GM23338 (cell line): ENCODE results near the gene FAM83F.

Experiments
- EZH2 ChIP-seq: fragments of 200-600 bp; sonication (generic); IDR thresholded peaks from one replicate; pipeline ENCODE4 v1.8.0; 2017; ENCODE audit warnings: antibody characterized with exemption, mild to moderate bottlenecking, low read depth; ENCODE audit not compliant: unreplicated experiment
- EZH2phosphoT487 ChIP-seq: fragments of 200-600 bp; sonication (generic); IDR thresholded peaks from one replicate; pipeline ENCODE4 v1.8.1; 2018; ENCODE audit warnings: antibody characterized with exemption; ENCODE audit not compliant: unreplicated experiment
- JUNB ChIP-seq: IDR thresholded peaks from one replicate; pipeline ENCODE4 v1.6.1; 2016; ENCODE audit warnings: antibody characterized with exemption; ENCODE audit not compliant: unreplicated experiment
- NANOG ChIP-seq: IDR thresholded peaks from 2 replicates; pipeline ENCODE4 v1.6.1; 2016; ENCODE audit warnings: antibody characterized with exemption, borderline replicate concordance
- POLR2AphosphoS5 ChIP-seq: IDR thresholded peaks from 2 replicates; pipeline ENCODE4 v1.6.1; 2016; ENCODE audit warnings: antibody characterized with exemption, low read depth
- ZNF114 ChIP-seq: fragments of 250-450 bp; sonication (Bioruptor Pico); IDR thresholded peaks from 2 replicates; pipeline ENCODE4 v1.5.0; 2020; ENCODE audit warnings: mild to moderate bottlenecking, moderate library complexity
- TF ChIP-seq, protein P1 (sequence below), 2 experiments: fragments of 200-600 bp in 1 of 2; sonication (generic) in 1 of 2; conservative IDR thresholded peaks; 2 replicates each; pipeline versions ENCODE4 v1.5.1 to v1.6.1; 2016 to 2017; ENCODE audit warnings: antibody characterized with exemption in 2 of 2, low read depth in 2 of 2, mild to moderate bottlenecking in 2 of 2, moderate library complexity in 1 of 2
- TF ChIP-seq, protein P2 (sequence below): IDR thresholded peaks from one replicate; pipeline ENCODE4 v1.6.1; 2018; ENCODE audit warnings: antibody characterized with exemption; ENCODE audit not compliant: unreplicated experiment

DNA sequence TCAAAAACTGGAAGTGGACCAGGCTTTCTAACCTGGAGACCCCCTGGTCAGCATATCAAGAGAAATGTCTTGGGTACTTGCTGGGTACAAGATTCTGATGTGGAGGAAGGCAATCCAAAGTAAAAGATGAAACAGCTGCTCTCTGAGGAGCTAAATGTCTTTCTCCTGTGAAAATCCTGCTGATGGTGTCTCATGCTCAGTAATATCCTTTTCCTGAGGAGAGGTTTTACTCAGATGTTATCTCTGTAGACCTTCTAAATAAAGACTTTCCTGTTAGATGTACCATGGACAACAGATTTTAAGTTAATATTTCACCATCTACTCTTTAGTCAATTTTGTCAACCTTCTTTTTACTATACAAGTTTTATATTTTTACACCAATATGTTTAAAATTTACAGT, 62.9 kb downstream of the FAM83F start:
- no peak for TF ChIP-seq POLR2AphosphoS5
- TF ChIP-seq, protein P1, sequence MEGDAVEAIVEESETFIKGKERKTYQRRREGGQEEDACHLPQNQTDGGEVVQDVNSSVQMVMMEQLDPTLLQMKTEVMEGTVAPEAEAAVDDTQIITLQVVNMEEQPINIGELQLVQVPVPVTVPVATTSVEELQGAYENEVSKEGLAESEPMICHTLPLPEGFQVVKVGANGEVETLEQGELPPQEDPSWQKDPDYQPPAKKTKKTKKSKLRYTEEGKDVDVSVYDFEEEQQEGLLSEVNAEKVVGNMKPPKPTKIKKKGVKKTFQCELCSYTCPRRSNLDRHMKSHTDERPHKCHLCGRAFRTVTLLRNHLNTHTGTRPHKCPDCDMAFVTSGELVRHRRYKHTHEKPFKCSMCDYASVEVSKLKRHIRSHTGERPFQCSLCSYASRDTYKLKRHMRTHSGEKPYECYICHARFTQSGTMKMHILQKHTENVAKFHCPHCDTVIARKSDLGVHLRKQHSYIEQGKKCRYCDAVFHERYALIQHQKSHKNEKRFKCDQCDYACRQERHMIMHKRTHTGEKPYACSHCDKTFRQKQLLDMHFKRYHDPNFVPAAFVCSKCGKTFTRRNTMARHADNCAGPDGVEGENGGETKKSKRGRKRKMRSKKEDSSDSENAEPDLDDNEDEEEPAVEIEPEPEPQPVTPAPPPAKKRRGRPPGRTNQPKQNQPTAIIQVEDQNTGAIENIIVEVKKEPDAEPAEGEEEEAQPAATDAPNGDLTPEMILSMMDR (conservative IDR thresholded peaks at IDR 0.05; ENCODE audit: low read depth in 2 of 2): no peak
- TF ChIP-seq, protein P2, sequence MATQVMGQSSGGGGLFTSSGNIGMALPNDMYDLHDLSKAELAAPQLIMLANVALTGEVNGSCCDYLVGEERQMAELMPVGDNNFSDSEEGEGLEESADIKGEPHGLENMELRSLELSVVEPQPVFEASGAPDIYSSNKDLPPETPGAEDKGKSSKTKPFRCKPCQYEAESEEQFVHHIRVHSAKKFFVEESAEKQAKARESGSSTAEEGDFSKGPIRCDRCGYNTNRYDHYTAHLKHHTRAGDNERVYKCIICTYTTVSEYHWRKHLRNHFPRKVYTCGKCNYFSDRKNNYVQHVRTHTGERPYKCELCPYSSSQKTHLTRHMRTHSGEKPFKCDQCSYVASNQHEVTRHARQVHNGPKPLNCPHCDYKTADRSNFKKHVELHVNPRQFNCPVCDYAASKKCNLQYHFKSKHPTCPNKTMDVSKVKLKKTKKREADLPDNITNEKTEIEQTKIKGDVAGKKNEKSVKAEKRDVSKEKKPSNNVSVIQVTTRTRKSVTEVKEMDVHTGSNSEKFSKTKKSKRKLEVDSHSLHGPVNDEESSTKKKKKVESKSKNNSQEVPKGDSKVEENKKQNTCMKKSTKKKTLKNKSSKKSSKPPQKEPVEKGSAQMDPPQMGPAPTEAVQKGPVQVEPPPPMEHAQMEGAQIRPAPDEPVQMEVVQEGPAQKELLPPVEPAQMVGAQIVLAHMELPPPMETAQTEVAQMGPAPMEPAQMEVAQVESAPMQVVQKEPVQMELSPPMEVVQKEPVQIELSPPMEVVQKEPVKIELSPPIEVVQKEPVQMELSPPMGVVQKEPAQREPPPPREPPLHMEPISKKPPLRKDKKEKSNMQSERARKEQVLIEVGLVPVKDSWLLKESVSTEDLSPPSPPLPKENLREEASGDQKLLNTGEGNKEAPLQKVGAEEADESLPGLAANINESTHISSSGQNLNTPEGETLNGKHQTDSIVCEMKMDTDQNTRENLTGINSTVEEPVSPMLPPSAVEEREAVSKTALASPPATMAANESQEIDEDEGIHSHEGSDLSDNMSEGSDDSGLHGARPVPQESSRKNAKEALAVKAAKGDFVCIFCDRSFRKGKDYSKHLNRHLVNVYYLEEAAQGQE: no peak
- no peak for TF ChIP-seq EZH2phosphoT487
- TF ChIP-seq EZH2: no peak
- TF ChIP-seq ZNF114: no peak
- TF ChIP-seq NANOG: no peak
- TF ChIP-seq JUNB: no peak
